ENCODE results near the gene TPRA1. TPM values are rescaled to one million over a fixed set of nuclear protein-coding genes. Genes with fewer than 3 reads are reported as not detected.
"Not testable (repeated sequence)": the region's sequence is repeated elsewhere in the genome, so short reads cannot be mapped to it uniquely, and the experiment has no call there.

The TPRA1 gene
- polyA plus RNA-seq, 1 donor from 2014 or later: 23.7 TPM

DNA sequence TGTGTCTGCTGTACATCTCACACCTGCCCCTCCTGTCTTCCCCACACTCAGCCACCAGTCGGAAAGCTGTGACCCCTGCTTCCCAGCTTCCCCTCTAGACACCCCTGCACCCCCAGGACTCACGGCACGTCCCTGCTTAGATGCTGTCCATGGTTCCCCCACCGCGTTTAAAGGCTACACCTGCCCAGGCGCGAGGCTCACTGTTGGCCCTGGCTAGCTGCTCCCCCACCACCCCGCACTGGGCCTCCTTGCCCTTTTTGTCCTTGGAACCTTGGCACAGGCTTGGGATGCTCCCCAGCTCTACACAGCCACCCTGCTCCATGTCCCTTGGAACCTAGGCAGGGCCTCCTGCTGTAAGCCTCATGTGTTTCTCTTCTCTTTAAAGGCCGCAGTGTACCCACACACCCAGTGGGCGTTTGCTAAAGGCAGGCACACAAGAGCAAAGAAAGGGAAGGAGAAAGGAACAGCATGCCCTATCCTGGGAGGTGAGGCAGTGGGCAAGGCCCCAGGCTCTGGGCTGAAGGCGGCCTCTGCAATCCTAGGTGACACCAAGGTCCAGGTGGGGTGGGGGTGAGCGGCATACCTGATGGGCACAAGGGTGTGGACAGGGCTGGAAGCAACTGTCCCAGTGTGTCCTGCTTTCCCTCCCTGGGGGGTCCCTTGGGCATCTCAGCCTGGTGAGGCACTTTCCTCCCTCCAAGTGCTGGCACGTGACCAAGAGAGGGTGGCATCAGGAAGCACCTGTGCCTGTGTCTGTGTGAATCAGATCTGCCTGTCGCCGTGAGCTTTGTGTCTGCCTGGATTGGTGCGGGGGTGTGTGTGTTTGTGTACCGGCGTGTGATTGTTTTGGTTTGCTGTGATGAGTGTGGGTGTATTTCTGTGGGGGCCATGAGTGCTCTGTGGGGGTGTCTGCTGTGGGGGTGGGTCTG is 54.4 kb downstream of the TPRA1 start:
- Mint-ChIP-seq H3K4me3 (peak overlapping the region in 3 of 4 donors; percentile 47 to 88 (median 73)), H3K36me3 (no peaks in the 10 kb centered on the region), H3K9me3 (no peaks in the 10 kb centered on the region), H3K4me1 (peaks cover 3 to 8% (median 4%) of the 10 kb centered on the region in 3 donors), H3K27ac (peak overlapping the region in 1 of 3 donors; percentile 50), H3K27me3 (peaks cover 6% of the 10 kb centered on the region)

DNA sequence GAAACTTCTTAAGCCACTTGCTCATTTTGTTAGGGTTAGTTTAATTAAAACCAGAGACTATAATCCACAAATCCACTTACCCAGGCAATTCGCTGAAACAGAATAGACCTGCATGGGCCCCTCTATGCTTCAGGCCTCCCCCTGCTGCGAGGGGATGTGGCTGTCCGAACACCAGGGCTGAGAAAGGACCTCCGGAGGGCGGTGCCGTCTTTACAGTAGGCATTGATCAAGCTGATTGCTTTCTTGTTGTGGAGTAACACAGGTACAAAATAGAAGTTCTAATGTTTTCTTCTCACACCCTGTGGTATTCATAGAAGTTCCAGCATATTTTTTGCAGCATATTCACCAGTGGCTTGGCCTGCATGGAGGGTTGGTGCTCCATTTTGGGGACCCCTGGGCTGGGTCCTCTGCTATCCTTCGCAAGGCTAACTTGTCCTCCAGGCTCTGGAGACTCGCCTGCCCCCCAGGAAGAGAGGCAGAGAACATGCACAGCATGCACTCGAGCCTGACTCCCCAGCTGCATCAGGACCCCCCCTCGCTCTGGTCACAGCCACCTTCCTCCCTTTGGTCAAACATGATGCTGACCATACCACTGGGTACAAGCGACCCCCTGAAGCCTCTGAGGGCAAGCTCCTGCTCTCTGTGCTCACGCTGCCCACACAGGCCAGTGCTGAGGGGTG is 55.3 kb downstream of the TPRA1 start:
- H3K9me3 Mint-ChIP-seq: no peaks in the 10 kb centered on the region
- no peak overlapping the region for H3K27ac Mint-ChIP-seq
- H3K4me3 Mint-ChIP-seq: peak overlapping the region in 1 of 4 donors; percentile 42
- H3K4me1 Mint-ChIP-seq: peaks cover 3 to 8% (median 4%) of the 10 kb centered on the region in 3 donors
- H3K36me3 Mint-ChIP-seq: no peaks in the 10 kb centered on the region
- peaks cover 5% of the 10 kb centered on the region for H3K27me3 Mint-ChIP-seq

DNA sequence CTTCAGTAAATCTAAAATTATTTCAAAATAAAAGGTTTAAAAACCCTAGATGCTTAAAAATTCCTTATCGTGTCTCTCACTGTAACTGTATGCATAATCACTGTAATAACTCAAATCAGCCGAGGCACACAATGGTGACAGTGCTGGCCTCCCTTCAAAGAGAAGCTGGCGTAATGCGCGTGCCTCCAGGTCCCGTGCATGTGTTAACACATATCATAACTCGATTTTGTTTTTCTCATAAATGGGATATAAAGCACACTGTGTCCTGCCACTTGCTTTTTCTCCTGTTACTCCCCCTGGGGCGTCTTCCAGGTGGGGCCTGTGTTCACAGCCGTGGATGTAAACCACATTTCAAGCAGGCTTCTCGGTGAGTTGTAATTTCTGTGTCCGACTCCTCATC is 56.0 kb downstream of the TPRA1 start:
- no peaks in the 10 kb centered on the region for H3K9me3 Mint-ChIP-seq
- no peak overlapping the region for H3K27ac Mint-ChIP-seq
- no peaks in the 10 kb centered on the region for H3K36me3 Mint-ChIP-seq
- peaks cover 3 to 8% (median 4%) of the 10 kb centered on the region in 3 donors for H3K4me1 Mint-ChIP-seq
- H3K27me3 Mint-ChIP-seq: peaks cover 4% of the 10 kb centered on the region
- H3K4me3 Mint-ChIP-seq: no peak overlapping the region

DNA sequence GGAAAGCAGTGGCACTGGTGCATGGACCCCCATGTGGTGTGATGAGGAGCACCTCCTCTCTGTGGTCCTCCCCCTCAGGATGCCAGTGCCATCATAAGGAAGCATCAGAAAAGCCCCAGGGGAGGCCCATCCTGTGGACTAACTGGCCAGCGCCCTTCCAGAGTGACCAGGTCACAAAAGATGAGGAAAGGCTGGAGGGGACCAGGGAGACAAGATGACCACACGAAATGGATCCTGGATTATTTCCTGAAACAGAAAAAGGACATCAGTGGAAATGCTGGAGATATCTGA is 56.4 kb downstream of the TPRA1 start:
- H3K27ac Mint-ChIP-seq: no peak overlapping the region

DNA sequence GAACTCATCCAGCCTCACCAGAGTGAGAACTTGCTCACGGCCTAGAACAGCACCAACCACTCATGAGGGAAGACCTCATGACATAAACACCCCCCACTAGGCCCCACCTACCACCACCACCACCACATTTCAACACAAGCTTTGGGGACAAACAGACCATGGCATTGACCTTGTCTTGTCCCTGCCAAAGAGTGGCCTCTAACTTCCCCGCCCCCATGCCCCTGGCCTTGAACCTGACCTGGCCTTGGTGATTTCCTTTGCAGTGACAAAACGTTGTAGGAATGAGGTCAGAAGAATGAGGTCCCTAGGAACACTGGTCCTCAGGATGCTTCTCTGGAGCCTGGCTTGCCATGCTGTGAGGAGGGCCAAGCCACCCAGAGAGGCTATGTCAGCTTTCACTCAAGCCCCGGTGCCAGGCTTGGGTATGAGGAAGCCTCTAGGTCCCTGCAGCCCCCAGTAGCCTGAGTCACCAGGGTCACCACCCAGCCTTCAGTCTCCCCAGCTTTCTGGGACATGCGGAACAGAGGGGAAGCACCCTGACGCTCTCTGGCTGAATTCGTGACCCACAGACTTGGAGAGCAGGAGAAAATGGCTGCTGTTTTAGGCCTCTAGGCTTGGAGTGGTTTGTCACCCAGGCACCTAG is 57.9 kb downstream of the TPRA1 start:
- H3K4me1 Mint-ChIP-seq: peaks cover 3 to 6% (median 4%) of the 10 kb centered on the region in 3 donors
- no peaks in the 10 kb centered on the region for H3K36me3 Mint-ChIP-seq
- H3K4me3 Mint-ChIP-seq: no peak overlapping the region
- H3K27me3 Mint-ChIP-seq: no peaks in the 10 kb centered on the region
- H3K9me3 Mint-ChIP-seq: no peaks in the 10 kb centered on the region
- peak overlapping the region in 1 of 3 donors; percentile 28 for H3K27ac Mint-ChIP-seq

More for the DNA sequence above, 56.4 kb downstream of the TPRA1 start:
- no peaks in the 10 kb centered on the region for H3K36me3 Mint-ChIP-seq
- H3K4me1 Mint-ChIP-seq: peaks cover 3 to 8% (median 4%) of the 10 kb centered on the region in 3 donors
- no peak overlapping the region for H3K4me3 Mint-ChIP-seq
- H3K27me3 Mint-ChIP-seq: peaks cover 4% of the 10 kb centered on the region
- H3K9me3 Mint-ChIP-seq: no peaks in the 10 kb centered on the region

DNA sequence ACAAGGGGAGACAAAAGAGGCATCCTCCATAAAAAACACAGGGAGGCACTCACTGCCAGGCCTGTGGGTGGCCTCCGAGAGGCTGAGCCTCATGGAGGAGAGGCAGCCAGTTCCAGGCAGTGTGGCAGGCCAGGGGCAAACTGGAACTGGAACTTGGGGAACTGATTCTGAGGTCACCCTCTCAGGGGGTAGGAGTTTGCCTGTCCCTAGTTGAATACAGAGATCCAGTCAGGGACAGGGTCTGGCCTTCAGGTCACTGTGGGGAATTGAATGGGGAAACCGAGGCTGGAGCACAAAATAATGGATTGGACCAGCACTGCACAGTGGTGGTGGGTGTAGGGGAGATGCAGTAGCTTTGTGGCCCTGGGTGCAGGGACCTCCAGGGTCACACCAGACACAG is 58.7 kb downstream of the TPRA1 start:
- Mint-ChIP-seq H3K36me3 (no peaks in the 10 kb centered on the region), H3K4me3 (peak overlapping the region in 1 of 4 donors; percentile 41), H3K4me1 (peaks cover 3 to 4% (median 4%) of the 10 kb centered on the region in 3 donors), H3K9me3 (no peaks in the 10 kb centered on the region), H3K27me3 (peaks cover 2% of the 10 kb centered on the region), H3K27ac (no peak overlapping the region)

DNA sequence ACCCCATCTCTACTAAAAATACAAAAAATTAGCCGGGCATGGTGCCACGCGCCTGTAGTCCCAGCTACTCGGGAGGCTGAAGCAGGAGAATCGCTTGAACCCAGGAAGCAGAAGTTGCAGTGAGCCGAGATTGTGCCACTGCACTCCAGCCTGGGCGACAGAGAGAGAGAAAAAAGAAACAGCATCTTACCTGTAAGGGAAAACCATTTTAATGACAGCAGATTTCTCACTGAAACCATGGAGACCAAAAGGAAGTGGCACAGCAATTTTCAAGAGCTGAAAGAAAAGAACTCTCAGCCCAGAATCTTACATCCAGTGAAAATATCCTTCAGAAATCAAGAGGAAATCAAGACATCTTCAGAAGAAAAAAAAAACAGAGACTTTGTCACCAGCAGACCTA is 59.7 kb downstream of the TPRA1 start:
- H3K27ac Mint-ChIP-seq, H3K4me3 Mint-ChIP-seq, H3K36me3 Mint-ChIP-seq, H3K27me3 Mint-ChIP-seq, H3K9me3 Mint-ChIP-seq, H3K4me1 Mint-ChIP-seq: not testable (repeated sequence)

DNA sequence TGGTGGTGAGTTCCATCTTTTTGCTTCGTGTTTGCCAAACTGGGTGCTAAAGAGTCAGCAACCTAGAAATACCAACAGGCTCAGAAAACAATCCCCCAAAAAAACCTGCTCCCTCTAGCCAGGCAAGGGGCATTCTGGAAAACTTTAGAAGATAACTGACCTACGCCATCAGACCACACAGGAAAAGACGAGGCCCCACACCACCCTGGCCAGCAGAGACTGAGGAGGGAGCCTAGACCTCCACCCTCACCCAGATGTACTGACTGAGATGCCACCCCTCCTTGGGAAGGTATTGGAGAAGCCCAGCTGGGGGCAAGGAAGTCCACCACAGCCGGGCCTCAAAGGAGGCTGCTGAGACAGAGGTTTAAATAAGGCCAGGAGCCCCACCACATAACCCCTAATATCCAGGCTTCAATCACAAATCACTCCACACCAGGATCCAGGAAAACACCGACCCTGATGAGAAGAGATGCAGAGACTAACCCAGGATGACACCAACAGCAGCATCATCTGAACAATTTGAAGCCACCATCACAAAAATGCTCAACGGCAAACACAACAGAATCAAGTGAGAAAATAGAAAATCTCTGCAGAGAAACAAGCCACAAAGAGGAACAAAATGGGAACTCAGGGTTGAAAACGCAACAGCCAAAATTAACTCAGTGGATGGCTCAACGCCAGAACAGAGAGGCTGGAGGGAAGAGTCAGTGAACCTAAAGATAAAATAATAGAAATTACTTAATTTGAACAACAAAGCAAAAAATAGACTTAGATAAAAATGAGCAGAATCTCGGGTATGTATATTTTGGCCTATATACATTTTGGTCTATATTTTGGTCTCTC is 61.0 kb downstream of the TPRA1 start:
- H3K4me3 Mint-ChIP-seq: no peak overlapping the region
- H3K27me3 Mint-ChIP-seq: peaks cover 4% of the 10 kb centered on the region
- H3K36me3 Mint-ChIP-seq: no peaks in the 10 kb centered on the region
- H3K27ac Mint-ChIP-seq: peak overlapping the region in 1 of 3 donors; percentile 69
- H3K4me1 Mint-ChIP-seq: peaks cover 0 to 1% (median 0%) of the 10 kb centered on the region in 3 donors
- no peaks in the 10 kb centered on the region for H3K9me3 Mint-ChIP-seq

DNA sequence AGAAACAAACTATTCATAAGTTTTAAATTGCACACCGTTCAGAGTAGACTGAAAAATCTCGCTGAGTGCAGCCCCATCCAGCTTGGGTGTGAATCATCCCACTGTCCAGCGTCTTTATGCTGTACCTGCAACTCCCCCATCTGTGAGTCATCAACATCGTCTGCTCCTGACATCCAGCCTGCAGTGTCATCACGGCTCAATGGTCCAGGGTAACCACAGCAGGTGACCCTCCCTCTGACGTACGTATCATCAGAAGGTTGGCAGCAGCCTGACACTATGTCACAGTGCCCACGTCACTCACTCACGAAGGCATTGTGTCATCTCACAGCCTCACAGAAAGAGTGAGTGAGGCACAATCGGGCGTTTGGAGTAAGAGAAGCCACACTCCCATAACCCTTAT is 65.2 kb downstream of the TPRA1 start:
- H3K27me3 Mint-ChIP-seq: peaks cover 5% of the 10 kb centered on the region
- no peaks in the 10 kb centered on the region for H3K36me3 Mint-ChIP-seq
- H3K9me3 Mint-ChIP-seq: peaks cover 0 to 13% (median 5%) of the 10 kb centered on the region in 3 donors
- no peaks in the 10 kb centered on the region for H3K4me1 Mint-ChIP-seq
- H3K27ac Mint-ChIP-seq: no peak overlapping the region
- no peak overlapping the region for H3K4me3 Mint-ChIP-seq

DNA sequence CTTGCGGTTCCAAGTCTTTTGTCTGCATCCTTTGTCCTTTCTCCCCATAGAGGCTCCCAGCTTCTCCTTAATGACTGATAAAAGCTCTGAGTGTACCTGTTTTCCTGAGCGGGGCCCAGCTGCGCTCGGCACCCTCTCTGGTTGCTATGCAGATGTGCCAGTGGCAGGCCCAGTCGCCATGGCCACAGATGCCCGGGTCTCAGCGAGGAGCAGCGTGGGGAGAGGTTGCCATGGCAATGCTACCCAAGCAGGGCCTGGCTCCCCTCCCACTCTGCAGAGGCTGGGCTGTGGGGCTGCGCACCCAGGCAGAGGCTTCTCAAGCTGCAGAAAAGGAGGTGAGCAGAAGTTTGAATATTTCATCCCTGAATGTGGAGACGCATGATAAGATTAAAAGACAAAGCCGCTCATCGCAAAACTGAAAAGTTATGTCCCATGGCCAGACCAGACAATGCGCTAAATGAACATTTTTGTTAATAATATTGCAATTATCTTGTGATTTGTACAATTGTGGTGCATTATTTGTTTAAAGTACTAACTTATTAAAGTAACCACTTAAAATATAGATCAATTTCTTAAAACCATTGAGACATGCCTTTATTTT is 66.1 kb downstream of the TPRA1 start:
- peaks cover 5% of the 10 kb centered on the region for H3K27me3 Mint-ChIP-seq
- H3K4me1 Mint-ChIP-seq: no peaks in the 10 kb centered on the region
- no peaks in the 10 kb centered on the region for H3K36me3 Mint-ChIP-seq
- H3K9me3 Mint-ChIP-seq: peaks cover 0 to 13% (median 5%) of the 10 kb centered on the region in 3 donors
- H3K4me3 Mint-ChIP-seq: no peak overlapping the region
- no peak overlapping the region for H3K27ac Mint-ChIP-seq

Other genes with a start within 250 kb of the TPRA1 start
- gene MCM2, start 7.7 kb upstream of the TPRA1 start, polyA plus RNA-seq: 26.1 TPM
- gene PODXL2, start 38.5 kb upstream of the TPRA1 start, polyA plus RNA-seq: 9.1 TPM
- 76.5 TPM for gene ABTB1, start 82.2 kb upstream of the TPRA1 start, polyA plus RNA-seq
- 8.6 TPM for gene MGLL, start 231.8 kb upstream of the TPRA1 start, polyA plus RNA-seq